ENCODE data around the gene CMC2. TPM values are rescaled to one million over a fixed set of nuclear protein-coding genes. Genes with fewer than 3 reads are reported as not detected.

Gene CMC2
- total and polyA plus RNA-seq, 9 of the 15 experiments (the other 6 are each of a cell fraction or from before 2014, with no cell fraction given) = 122 to 501 (median 172) TPM

GRCh38 chr16:81006813-81007695 is at the start of gene CMC2, which contains the start of gene CENPN (continued):
- TF ChIP-seq RNF219 (CRISPR knock-in tag; IDR thresholded peaks at IDR 0.05) (no peak), MNT (conservative IDR thresholded peaks at IDR 0.05) (peak; percentile 95), BACH1 (tag; IDR thresholded peaks at IDR 0.05) (no peak), KDM2B (CRISPR knock-in tag; IDR thresholded peaks at IDR 0.05) (peak; percentile 98), YBX1 (IDR thresholded peaks at IDR 0.05) (no peak), RBBP5 (IDR thresholded peaks at IDR 0.05; ENCODE audit: borderline replicate concordance, insufficient read depth, low read length, poor library complexity, severe bottlenecking) (peak; percentile 79), E2F5 (CRISPR knock-in tag; IDR thresholded peaks at IDR 0.05) (peak; percentile 93), E4F1 (CRISPR knock-in tag; IDR thresholded peaks at IDR 0.05; ENCODE audit: borderline replicate concordance) (no peak), SLC30A9 (CRISPR knock-in tag; IDR thresholded peaks at IDR 0.05) (no peak), MAX (CRISPR knock-in tag; IDR thresholded peaks at IDR 0.05) (peak; percentile 67), ZNF445 (CRISPR knock-in tag; IDR thresholded peaks at IDR 0.05; ENCODE audit: low read depth) (0 out of 2 replicates have a peak, but pooled peaks have one; percentile 53), ZNF280A (IDR thresholded peaks at IDR 0.05; ENCODE audit: low read depth, partially characterized antibody) (no peak), PRMT5 (CRISPR knock-in tag; IDR thresholded peaks at IDR 0.05) (no peak; the same call in 1 of the 2 replicates), EZH2 (IDR thresholded peaks at IDR 0.05; ENCODE audit: borderline replicate concordance, low read depth, low read length) (no peak), USF2 (CRISPR knock-in tag; IDR thresholded peaks at IDR 0.05) (peak; percentile 98)
